Measurements from ENCODE around the gene SASH1. TPM values are rescaled to one million over a fixed set of nuclear protein-coding genes. Genes with fewer than 3 reads are reported as not detected.

Gene SASH1
- total RNA-seq, 1 experiment from 2014 or later, result 42.0 TPM

- peak overlapping the region; percentile 22 for H3K4me3 Mint-ChIP-seq (ENCODE audit: unreplicated experiment)
- POLR2A ChIA-PET, result no interaction called here
- intact Hi-C loops (cut with micrococcal nuclease; ENCODE audit: unreplicated experiment), result loop anchor here (1.0 to 2.0 kb wide), 2 partner anchors 18 to 30 kb away; no protein-coding TSS in a partner anchor
- Histone ChIP-seq H3K4me1 (peaks cover 52% of the 10 kb centered on the region), H3K4me3 (ENCODE audit: low read depth, low read length) (no peak overlapping the region), H3K9me3 (no peaks in the 10 kb centered on the region), H3K36me3 (ENCODE audit: control insufficient read depth, insufficient read depth, low read length) (no peaks in the 10 kb centered on the region), H3K27me3 (replicated peaks; ENCODE audit: control insufficient read depth, insufficient read depth, low read length) (no peaks in the 10 kb centered on the region)
- H3K27ac Mint-ChIP-seq (ENCODE audit: unreplicated experiment), result peak overlapping the region; percentile 83
- H3K27me3 Mint-ChIP-seq (ENCODE audit: insufficient read depth, unreplicated experiment), result no peaks in the 10 kb centered on the region
- no peaks in the 10 kb centered on the region for H3K9me3 Mint-ChIP-seq (ENCODE audit: unreplicated experiment)
- DNase-seq, result peak; percentile 77 to 86
- peaks cover 41% of the 10 kb centered on the region for H3K36me3 Mint-ChIP-seq (ENCODE audit: insufficient read depth, unreplicated experiment)
- no TSS peak for BruUV-seq (replicated peaks)
- TF ChIP-seq CTCF (IDR thresholded peaks at IDR 0.05; ENCODE audit: insufficient read depth in 1 of 2, low read depth in 1 of 2, low read length in 1 of 2, severe bottlenecking in 1 of 2, unreplicated experiment in 1 of 2), result no peak
- peaks cover 38% of the 10 kb centered on the region for H3K4me1 Mint-ChIP-seq (ENCODE audit: low read depth, unreplicated experiment)
- CTCF ChIA-PET, result interaction anchor here (1.2 kb wide), 1 partner anchor 40 kb away, joined by 4 read pairs; no protein-coding TSS in a partner anchor
Measured at GRCh38 chr6:148445116-148445515, 102.5 kb downstream of the SASH1 start.

DNA sequence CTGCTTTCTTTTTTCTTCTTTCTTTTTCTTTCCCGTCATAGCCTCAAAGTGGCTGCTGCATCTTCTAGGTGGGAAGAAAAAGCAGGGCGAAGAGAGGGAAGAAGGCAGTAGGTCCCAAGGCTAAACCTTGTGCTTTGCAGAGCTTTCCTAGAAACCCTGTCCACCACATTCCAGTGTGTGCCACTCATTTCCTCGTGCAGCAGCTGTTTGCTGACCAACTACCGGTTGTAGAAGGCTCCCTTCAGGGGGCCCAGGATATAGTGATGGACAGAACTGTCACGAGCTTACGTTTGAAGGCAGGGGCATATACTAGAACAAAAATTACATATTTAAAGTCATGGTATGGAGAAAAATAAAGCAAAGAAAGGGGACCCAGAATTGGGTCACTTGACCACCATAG lies 103.0 kb downstream of the SASH1 start:
- TF ChIP-seq CTCF (IDR thresholded peaks at IDR 0.05; ENCODE audit: insufficient read depth in 1 of 2, low read depth in 1 of 2, low read length in 1 of 2, severe bottlenecking in 1 of 2, unreplicated experiment in 1 of 2), result no peak
- H3K36me3 ChIP-seq (ENCODE audit: control insufficient read depth, insufficient read depth, low read length), result no peaks in the 10 kb centered on the region
- Mint-ChIP-seq H3K27me3 (ENCODE audit: insufficient read depth, unreplicated experiment) (no peaks in the 10 kb centered on the region), H3K36me3 (ENCODE audit: insufficient read depth, unreplicated experiment) (peaks cover 37% of the 10 kb centered on the region), H3K4me1 (ENCODE audit: low read depth, unreplicated experiment) (peaks cover 38% of the 10 kb centered on the region), H3K4me3 (ENCODE audit: unreplicated experiment) (no peak overlapping the region), H3K9me3 (ENCODE audit: unreplicated experiment) (no peaks in the 10 kb centered on the region), H3K27ac (ENCODE audit: unreplicated experiment) (peak overlapping the region; percentile 83)
- intact Hi-C loops (cut with micrococcal nuclease; ENCODE audit: unreplicated experiment), result loop anchor here (1.0 to 2.0 kb wide), 2 partner anchors 19 to 30 kb away; no protein-coding TSS in a partner anchor
- no TSS peak for BruUV-seq (replicated peaks)
- H3K4me3 ChIP-seq (ENCODE audit: low read depth, low read length), result no peak overlapping the region
- H3K27me3 ChIP-seq (replicated peaks; ENCODE audit: control insufficient read depth, insufficient read depth, low read length), result no peaks in the 10 kb centered on the region
- DNase-seq, result no peak
- POLR2A ChIA-PET, result no interaction called here
- no peaks in the 10 kb centered on the region for H3K9me3 ChIP-seq
- CTCF ChIA-PET, result interaction anchor here (1.2 kb wide), 1 partner anchor 41 kb away, joined by 4 read pairs; no protein-coding TSS in a partner anchor
- H3K4me1 ChIP-seq, result peaks cover 52% of the 10 kb centered on the region

DNA sequence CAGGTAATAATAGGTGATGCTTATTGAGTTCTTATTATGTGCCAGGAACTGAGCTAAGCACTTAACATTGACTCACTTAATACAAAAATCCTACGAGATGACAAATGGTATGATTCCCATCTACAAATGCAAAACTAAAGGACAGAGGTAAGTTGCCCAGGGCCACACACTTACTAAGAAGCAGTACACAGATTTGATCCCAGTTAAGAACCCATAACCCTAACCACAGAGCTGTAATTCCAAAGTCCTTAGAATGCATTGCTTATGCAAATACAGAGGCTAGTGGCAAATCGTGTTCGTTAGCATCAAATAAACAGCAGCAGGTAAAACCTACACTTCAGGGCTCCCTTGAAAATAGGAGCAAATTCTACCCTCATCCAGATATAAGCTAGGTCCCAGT lies 104.0 kb downstream of the SASH1 start:
- H3K9me3 ChIP-seq, result no peaks in the 10 kb centered on the region
- BruUV-seq (replicated peaks), result no TSS peak
- H3K4me3 ChIP-seq (ENCODE audit: low read depth, low read length), result no peak overlapping the region
- POLR2A ChIA-PET, result no interaction called here
- no peak overlapping the region for H3K27ac Mint-ChIP-seq (ENCODE audit: unreplicated experiment)
- no peak overlapping the region for H3K4me3 Mint-ChIP-seq (ENCODE audit: unreplicated experiment)
- CTCF ChIA-PET, result no interaction called here
- peaks cover 38% of the 10 kb centered on the region for H3K4me1 Mint-ChIP-seq (ENCODE audit: low read depth, unreplicated experiment)
- peaks cover 42% of the 10 kb centered on the region for H3K36me3 Mint-ChIP-seq (ENCODE audit: insufficient read depth, unreplicated experiment)
- H3K9me3 Mint-ChIP-seq (ENCODE audit: unreplicated experiment), result no peaks in the 10 kb centered on the region
- intact Hi-C loops (cut with micrococcal nuclease; ENCODE audit: unreplicated experiment), result no loop called here
- peaks cover 42% of the 10 kb centered on the region for H3K4me1 ChIP-seq
- no peak for DNase-seq
- H3K36me3 ChIP-seq (ENCODE audit: control insufficient read depth, insufficient read depth, low read length), result no peaks in the 10 kb centered on the region
- H3K27me3 Mint-ChIP-seq (ENCODE audit: insufficient read depth, unreplicated experiment), result no peaks in the 10 kb centered on the region
- H3K27me3 ChIP-seq (replicated peaks; ENCODE audit: control insufficient read depth, insufficient read depth, low read length), result no peaks in the 10 kb centered on the region
- no peak for TF ChIP-seq CTCF (IDR thresholded peaks at IDR 0.05; ENCODE audit: insufficient read depth in 1 of 2, low read depth in 1 of 2, low read length in 1 of 2, severe bottlenecking in 1 of 2, unreplicated experiment in 1 of 2)
